ENCODE measurements around the gene DMAP1. TPM values are rescaled to one million over a fixed set of nuclear protein-coding genes. Genes with fewer than 3 reads are reported as not detected.

Gene DMAP1
- total and polyA plus RNA-seq, 2 of the 8 experiments (the other 6 are each of a cell fraction or from before 2014, with no cell fraction given), result 36.4 to 42.4 TPM

DNA sequence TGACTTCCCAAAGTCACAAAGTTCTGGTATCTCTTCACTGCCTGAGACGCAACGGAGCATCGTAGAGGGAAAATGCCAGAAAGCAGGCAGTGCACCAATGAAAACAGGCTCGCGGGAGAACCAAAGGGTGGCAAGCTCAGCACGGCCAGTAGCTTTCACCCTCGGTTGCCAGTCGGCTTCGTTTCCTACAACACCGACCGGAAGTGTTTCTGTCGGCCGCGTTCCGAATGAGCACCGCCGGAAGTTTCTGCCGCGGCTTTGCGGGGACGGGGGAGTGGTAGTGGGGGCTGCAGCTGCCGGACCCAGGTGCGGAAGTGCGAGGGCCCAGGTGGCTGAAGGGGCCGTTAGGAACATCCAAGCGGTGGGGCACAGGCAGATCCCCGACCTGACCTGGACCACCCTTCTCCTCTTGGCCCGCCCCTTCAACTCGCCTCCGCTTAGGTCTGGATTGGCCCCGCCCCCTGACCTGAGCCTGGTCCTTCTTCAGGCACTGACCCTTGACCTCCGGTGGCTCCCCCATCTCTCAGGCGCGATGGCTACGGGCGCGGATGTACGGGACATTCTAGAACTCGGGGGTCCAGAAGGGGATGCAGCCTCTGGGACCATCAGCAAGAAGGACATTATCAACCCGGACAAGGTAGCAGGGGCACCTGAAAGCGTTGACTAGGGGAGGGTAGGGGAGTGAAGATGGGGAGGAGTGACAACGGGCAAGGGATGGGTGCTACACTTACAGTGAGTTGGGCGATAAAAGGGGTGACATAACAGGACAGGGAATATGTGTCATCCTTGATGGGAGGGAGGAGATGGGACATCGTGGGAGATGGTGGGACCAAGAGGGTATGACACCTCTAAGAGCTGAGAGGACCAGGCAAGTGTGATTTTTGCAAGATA is at the start of gene DMAP1 (continued):
- TF ChIP-seq KDM5A (IDR thresholded peaks at IDR 0.05; ENCODE audit: low read length) (peak; percentile 69; the same call in 1 of the 2 replicates), SP4 (IDR thresholded peaks at IDR 0.05; ENCODE audit: low read length) (peak; percentile 96), NANOG (IDR thresholded peaks at IDR 0.05; ENCODE audit: insufficient read depth, low read depth, low read length, poor library complexity, severe bottlenecking) (no peak), TBP (IDR thresholded peaks at IDR 0.05; ENCODE audit: low read depth, low read length) (peak; percentile 86), JUND (IDR thresholded peaks at IDR 0.05; ENCODE audit: low read length) (peak; percentile 54; the same call in 1 of the 2 replicates), SUZ12 (IDR thresholded peaks at IDR 0.05; ENCODE audit: low read length) (no peak), JUN (IDR thresholded peaks at IDR 0.05; ENCODE audit: low read depth, low read length) (no peak), EGR1 (IDR thresholded peaks at IDR 0.05; ENCODE audit: borderline replicate concordance, low read depth, low read length) (peak; percentile 75; the same call in 1 of the 2 replicates), PHF8 (conservative IDR thresholded peaks at IDR 0.05; ENCODE audit: low read depth, low read length) (peak; percentile 88), KDM4A (IDR thresholded peaks at IDR 0.05; ENCODE audit: low read depth, low read length, severe bottlenecking) (peak; percentile 53), HDAC6 (IDR thresholded peaks at IDR 0.05; ENCODE audit: low read depth, low read length) (no peak)
- TF ChIP-seq, protein P1, sequence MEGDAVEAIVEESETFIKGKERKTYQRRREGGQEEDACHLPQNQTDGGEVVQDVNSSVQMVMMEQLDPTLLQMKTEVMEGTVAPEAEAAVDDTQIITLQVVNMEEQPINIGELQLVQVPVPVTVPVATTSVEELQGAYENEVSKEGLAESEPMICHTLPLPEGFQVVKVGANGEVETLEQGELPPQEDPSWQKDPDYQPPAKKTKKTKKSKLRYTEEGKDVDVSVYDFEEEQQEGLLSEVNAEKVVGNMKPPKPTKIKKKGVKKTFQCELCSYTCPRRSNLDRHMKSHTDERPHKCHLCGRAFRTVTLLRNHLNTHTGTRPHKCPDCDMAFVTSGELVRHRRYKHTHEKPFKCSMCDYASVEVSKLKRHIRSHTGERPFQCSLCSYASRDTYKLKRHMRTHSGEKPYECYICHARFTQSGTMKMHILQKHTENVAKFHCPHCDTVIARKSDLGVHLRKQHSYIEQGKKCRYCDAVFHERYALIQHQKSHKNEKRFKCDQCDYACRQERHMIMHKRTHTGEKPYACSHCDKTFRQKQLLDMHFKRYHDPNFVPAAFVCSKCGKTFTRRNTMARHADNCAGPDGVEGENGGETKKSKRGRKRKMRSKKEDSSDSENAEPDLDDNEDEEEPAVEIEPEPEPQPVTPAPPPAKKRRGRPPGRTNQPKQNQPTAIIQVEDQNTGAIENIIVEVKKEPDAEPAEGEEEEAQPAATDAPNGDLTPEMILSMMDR (IDR thresholded peaks at IDR 0.05; ENCODE audit: control extremely low read depth in 1 of 3, insufficient read depth in 1 of 3, low read depth in 1 of 3, low read length in 3 of 3), result peak in 1 of 3 experiments; percentile 20; a peak in 1 of 4 replicates

Data from H1 (cell line).